Measurements from ENCODE around the gene H19.

The H19 gene

DNA sequence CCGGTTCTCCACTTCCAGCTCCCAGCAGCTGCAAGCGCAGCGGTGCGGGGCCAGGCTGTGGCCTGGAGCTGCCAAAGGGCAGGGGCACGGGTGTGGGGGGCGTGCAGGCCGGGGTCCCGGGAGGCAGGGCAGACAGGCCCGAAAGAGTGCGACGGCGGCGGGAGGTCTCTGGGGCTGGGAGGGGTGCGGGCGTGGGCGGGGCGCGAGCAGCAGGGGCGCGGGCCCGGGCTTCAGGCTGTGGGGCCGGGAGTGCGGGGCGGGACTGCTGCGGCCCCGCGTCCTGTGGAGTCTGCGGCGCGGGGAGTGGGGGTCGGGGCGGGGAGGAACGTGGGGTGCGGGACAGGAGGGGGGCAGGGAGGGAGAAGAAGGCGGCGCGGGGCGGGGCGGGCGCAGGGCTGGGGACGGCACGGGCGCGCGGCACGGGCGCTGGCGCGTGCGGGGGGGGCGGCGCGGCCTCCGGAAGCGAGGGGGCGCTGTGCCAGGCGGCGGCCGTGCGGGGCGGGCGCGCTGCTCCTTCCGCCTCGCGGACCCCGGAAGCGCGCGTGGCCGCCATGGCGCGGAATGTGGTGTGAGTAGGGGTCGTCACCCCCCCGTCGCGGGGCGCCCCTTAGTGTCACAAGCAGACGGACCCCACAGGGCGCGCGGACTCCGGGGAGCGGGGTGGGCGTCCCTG is 50.7 kb downstream of the H19 start, which contains the start of gene MRPL23:
MRPL23 (plus strand) TSS at position 521 of the 673 bp plus-strand sequence; CDS start at position 552, 31 bp downstream.
- DNase-seq (ENCODE audit: low spot score): no peak

Measured in CD4-positive, alpha-beta T cell treated with Interleukin-6 at 100 ng/mL for 8 hours (primary cell).